Measurements from ENCODE around the gene SLC38A1. TPM values are rescaled to one million over a fixed set of nuclear protein-coding genes. Genes with fewer than 3 reads are reported as not detected.

SLC38A1 gene
- polyA plus RNA-seq, 2 of the 4 experiments (the other 2 are of a cell fraction) = 62.7 to 231 TPM

DNA sequence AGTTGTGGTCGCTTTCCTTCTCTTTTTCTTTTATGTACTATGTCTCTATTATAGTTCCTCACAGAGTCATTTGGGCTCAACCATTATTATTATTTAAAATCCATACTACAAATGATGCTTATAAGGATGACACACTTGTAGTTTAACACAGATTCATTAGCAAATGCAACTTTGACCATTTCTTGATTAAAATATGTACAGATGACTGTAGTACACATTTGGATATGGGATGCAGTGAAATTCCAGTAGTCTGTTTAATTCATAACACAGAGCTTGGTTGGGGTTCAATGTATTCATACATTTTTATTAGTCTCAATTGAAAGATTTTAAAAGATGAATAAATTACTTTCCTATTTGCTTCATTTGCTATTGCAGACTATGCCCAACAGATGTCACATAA lies 30.0 kb downstream of the SLC38A1 start:
- TF ChIP-seq JUN (IDR thresholded peaks at IDR 0.05) (no peak), ZSCAN20 (CRISPR knock-in tag; IDR thresholded peaks at IDR 0.05) (no peak), SREBF2 (IDR thresholded peaks at IDR 0.05) (no peak), ZFP36 (IDR thresholded peaks at IDR 0.05; ENCODE audit: borderline replicate concordance, partially characterized antibody) (no peak), FOSL2 (IDR thresholded peaks at IDR 0.05) (no peak), FOSL2 (CRISPR knock-in tag; IDR thresholded peaks at IDR 0.05) (no peak), KDM1A (IDR thresholded peaks at IDR 0.05; ENCODE audit: low read depth) (no peak), ZNF302 (CRISPR knock-in tag; IDR thresholded peaks at IDR 0.05) (no peak), RAD21 (conservative IDR thresholded peaks at IDR 0.05 in 1 of 2, IDR thresholded peaks at IDR 0.05 in 1 of 2) (no peak), RFX5 (IDR thresholded peaks at IDR 0.05) (no peak), EHMT2 (IDR thresholded peaks at IDR 0.05; ENCODE audit: low read depth) (no peak), CBX2 (IDR thresholded peaks at IDR 0.05; ENCODE audit: borderline replicate concordance, low read depth) (no peak), CHD2 (IDR thresholded peaks at IDR 0.05; ENCODE audit: low read length, partially characterized antibody) (no peak), EHF (CRISPR knock-in tag; IDR thresholded peaks at IDR 0.05) (no peak), HOXB5 (CRISPR knock-in tag; IDR thresholded peaks at IDR 0.05) (no peak)
- TF ChIP-seq, protein P1, sequence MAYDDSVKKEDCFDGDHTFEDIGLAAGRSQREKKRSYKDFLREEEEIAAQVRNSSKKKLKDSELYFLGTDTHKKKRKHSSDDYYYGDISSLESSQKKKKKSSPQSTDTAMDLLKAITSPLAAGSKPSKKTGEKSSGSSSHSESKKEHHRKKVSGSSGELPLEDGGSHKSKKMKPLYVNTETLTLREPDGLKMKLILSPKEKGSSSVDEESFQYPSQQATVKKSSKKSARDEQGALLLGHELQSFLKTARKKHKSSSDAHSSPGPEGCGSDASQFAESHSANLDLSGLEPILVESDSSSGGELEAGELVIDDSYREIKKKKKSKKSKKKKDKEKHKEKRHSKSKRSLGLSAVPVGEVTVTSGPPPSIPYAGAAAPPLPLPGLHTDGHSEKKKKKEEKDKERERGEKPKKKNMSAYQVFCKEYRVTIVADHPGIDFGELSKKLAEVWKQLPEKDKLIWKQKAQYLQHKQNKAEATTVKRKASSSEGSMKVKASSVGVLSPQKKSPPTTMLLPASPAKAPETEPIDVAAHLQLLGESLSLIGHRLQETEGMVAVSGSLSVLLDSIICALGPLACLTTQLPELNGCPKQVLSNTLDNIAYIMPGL (CRISPR knock-in tag; IDR thresholded peaks at IDR 0.05; ENCODE audit: borderline replicate concordance) = no peak
- TF ChIP-seq, protein P2, sequence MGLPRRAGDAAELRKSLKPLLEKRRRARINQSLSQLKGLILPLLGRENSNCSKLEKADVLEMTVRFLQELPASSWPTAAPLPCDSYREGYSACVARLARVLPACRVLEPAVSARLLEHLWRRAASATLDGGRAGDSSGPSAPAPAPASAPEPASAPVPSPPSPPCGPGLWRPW (IDR thresholded peaks at IDR 0.05) = no peak
- no peak for FAIRE-seq
- Histone ChIP-seq H3K4me2 (no peak overlapping the region), H3K27ac (no peak overlapping the region), H3K4me3 (no peak overlapping the region), H3K9me3 (no peaks in the 10 kb centered on the region; the same call in 2 of the 3 replicates), H3K4me1 (no peaks in the 10 kb centered on the region)
- 83% methylated on average over 1 of the region's 1 CpG for WGBS (ENCODE audit: missing lambda C conversion rate)
- ChIA-PET CTCF (no interaction called here), POLR2A (no interaction called here)
- ATAC-seq = no peak
- DNase-seq (ENCODE audit: low read depth in 1 of 2, low spot score in 1 of 2) = no peak

DNA sequence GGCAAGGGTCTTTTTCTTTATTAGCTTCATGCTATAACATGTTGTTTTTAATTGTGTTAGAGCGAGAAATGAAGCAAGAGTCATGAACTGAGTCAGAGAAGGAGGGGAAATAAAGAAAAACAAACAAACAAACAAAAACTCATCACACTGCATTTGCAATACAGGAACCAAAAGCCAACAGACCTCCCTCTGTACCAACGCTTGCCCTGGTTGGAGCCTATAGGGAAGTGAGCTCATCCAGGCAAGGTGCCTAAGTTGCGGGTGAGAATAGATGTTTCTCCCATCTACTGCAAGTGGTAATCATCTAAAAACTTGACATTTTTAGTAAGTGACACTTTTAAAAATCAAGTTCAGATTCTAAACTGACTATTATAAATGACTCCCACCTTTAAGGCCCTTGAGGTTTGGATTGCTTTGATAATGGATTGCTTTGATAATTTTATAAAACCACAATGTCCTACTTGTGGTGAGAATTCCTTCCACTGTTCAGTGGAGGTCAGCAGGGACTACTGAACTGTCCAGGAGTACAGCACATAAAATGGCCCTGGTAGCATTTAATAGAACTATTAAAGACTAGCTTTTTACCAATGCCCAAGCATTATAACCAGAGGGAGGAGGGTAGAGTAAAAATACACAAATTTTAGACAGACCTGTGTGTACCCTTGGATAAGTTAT lies 31.3 kb downstream of the SLC38A1 start:
- H3K9me3 ChIP-seq = no peaks in the 10 kb centered on the region
- no peak overlapping the region for H3K27ac ChIP-seq
- 95% methylated on average over 3 of the region's 3 CpGs for WGBS (ENCODE audit: missing lambda C conversion rate)
- CTCF ChIA-PET = interaction anchor here (0.7 kb wide), 1 partner anchor 22 kb away, joined by 3 read pairs; no protein-coding TSS in a partner anchor
- H3K4me1 ChIP-seq = no peaks in the 10 kb centered on the region
- no peak for FAIRE-seq
- ATAC-seq = no peak
- DNase-seq (ENCODE audit: low read depth in 1 of 2, low spot score in 1 of 2) = no peak
- POLR2A ChIA-PET = no interaction called here
- H3K4me2 ChIP-seq = no peak overlapping the region
- TF ChIP-seq ZSCAN20 (CRISPR knock-in tag; IDR thresholded peaks at IDR 0.05) = no peak
- no peak for TF ChIP-seq CBX8 (IDR thresholded peaks at IDR 0.05)
- no peak for TF ChIP-seq EHF (CRISPR knock-in tag; IDR thresholded peaks at IDR 0.05)
- no peak for TF ChIP-seq HOXB5 (CRISPR knock-in tag; IDR thresholded peaks at IDR 0.05)
- no peak for TF ChIP-seq FOSB (CRISPR knock-in tag; IDR thresholded peaks at IDR 0.05)
- no peak for TF ChIP-seq ZC3H11A (IDR thresholded peaks at IDR 0.05)
- no peak for TF ChIP-seq HOXA7 (CRISPR knock-in tag; IDR thresholded peaks at IDR 0.05)
- TF ChIP-seq RNF2 (IDR thresholded peaks at IDR 0.05; ENCODE audit: borderline replicate concordance, low read depth) = no peak
- TF ChIP-seq HEYL (CRISPR knock-in tag; IDR thresholded peaks at IDR 0.05) = no peak
- TF ChIP-seq, protein P1 (CRISPR knock-in tag; IDR thresholded peaks at IDR 0.05; ENCODE audit: borderline replicate concordance) = no peak
- no peak overlapping the region for H3K4me3 ChIP-seq
